GM18870 (cell line): Measurements from ENCODE around the gene LMBRD1.
"Not testable (repeated sequence)": the region's sequence is repeated elsewhere in the genome, so short reads cannot be mapped to it uniquely, and the experiment has no call there.

ENCODE experiments used
- ATAC-seq: cut with Tn5 transposase; IDR thresholded peaks from one replicate; pipeline ENCODE4 v1.9.1; 2021; ENCODE audit warnings: moderate library complexity; ENCODE audit not compliant: unreplicated experiment

The LMBRD1 gene

DNA sequence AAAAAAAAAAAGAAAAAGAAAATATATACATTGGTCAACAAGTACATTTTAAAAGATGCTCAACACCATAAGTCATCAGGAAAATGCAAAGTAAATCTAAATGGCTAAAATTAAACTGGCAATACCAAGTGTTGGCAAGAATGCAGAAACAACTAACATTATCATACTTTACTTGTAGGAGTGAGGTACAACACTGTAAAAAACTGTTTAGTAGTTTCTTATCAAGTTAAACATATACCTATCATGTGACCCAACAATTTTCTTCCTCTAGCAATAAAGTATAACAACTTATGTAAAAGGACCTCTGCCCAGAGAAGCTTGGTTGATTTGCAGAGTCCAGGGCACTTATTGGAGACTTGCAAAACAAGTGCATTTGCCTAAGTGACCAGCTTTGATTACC is 40.4 kb downstream of the LMBRD1 start:
- ATAC-seq: no peak

DNA sequence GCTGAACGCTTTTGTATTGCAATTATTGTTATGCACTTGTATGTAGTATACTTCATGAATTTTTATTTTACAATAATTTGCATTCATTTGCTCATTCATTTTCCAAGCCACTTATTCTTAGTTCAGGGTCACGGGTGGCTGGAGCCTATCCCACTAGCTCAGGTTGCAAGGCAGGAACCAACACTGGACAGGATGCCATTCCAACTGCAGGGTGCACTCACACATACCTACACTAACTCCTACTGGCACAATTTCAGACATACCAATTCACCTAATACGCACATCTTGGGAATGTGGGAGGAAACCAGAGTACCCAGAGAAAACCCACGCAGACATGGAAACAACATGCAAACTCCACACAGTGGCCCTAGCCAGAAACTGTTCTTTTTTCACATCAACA is 61.8 kb downstream of the LMBRD1 start:
- no peak for ATAC-seq

DNA sequence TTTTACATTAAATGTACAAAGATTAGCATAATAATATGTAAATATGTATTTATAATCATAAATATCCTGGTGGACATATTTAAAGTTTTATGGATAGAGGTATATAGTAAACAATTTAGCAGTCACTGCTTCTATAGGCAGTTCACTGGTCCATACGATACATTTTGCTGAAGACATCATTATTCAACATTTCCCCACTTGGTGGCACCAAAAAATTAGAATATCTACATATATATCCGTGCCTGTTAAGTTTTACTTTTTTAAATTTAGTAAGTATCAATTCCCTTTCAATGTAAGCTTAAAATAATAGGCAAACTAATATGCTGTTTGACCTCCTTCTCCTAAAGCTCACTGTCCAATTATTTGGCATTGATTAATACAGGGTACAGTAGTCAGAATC is 64.2 kb downstream of the LMBRD1 start:
- ATAC-seq: peak; percentile 78

- no peak for ATAC-seq
Measured at GRCh38 chr6:69732045-69732444, 64.8 kb downstream of the LMBRD1 start.

DNA sequence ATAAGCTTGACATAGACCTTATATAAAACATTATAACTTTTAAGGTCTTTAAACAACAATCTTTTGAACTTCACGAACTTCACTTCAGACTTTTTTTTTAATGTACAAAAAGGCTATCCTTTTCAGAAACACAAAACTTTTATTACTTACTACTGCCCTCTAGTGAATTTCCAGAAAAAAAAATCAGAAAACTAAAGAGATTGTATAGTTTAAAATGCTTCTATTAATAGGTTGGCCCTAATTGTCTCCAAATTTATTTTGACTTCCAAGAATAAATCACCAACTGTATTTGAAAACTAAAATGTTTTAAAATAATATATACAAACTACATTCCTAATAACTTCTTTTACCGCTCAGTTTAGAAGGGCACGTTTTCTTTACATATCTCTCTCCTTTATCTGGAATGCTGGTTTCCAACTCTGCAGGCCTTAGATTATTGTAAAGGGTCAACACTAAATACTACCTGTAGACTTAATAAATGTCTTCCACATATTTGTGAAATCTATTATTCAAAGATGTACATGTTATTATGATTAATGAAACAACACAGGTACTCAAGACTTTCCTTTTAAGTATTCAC is 66.8 kb downstream of the LMBRD1 start:
- no peak for ATAC-seq

DNA sequence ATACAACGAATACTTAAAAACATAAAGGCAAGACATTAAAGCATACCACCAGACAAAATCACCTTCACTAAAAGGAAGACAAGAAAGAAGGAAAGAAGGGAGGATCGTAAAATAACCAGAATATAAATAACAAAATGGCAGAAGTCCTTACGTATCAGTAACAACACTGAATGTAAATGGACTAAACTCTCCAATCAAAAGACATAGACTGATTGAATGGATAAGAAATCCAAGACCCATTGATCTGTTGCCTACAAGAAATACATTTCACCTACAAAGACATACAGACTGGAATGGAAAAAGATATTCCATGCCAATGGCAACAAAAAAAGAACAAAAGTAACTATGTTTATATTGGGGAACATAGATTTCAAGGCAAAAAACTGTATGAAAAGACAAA is 74.1 kb downstream of the LMBRD1 start:
- ATAC-seq: no peak

DNA sequence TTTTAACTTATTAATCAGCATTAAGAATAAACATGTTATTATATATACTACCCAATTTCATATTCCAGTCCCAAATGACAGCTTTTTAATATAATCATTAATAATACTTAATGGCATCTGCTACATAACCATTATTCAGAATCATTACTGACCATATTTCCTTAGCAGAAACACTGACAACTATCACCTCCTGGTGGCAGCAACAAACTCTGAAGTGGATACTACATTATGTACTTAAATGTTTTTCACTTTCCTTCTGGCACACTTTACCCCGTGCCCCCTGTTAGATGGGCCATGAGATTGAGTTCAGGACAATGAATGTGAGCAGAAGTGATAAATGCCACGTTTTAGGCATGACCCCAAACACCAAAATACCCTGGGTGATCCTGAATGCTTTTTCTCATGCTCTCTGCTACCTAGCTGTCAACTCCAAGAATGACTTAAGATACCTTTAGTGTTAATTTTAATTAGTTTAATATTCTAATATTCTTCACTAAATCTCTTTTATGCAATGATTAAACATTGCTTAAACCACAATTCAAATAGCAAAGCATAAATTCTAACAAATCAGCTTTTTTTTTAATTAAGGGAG is 77.1 kb downstream of the LMBRD1 start:
- peak; percentile 93 for ATAC-seq

GRCh38 chr6:69706724-69707123 is 90.1 kb downstream of the LMBRD1 start:
- no peak for ATAC-seq

- ATAC-seq: no peak
Measured at GRCh38 chr6:69705954-69706353, 90.9 kb downstream of the LMBRD1 start.

GRCh38 chr6:69704916-69705315 is 91.9 kb downstream of the LMBRD1 start:
- ATAC-seq: no peak

DNA sequence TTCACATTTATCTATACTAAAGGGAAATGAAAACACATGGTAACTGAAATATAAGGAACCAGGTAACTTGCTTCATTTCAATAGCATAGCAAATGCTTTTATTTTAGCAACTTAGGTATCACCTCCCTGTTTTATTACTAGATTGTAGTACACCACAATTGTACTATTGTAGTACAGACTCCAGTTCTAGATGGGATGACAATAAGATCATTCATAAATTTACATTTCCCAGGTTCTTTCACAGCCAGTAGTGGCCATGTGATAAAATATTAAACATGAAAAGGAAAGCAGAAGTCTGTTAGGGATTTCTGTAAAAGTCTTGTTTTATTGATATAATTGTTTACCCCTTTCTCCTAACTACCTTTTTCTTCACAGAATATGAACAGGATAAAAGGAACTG is 97.2 kb downstream of the LMBRD1 start:
- ATAC-seq: no peak

- ATAC-seq: peak; percentile 54
Measured at GRCh38 chr6:69696273-69696672, 100.5 kb downstream of the LMBRD1 start.

- ATAC-seq: no peak
Measured at GRCh38 chr6:69693762-69694161, 103.0 kb downstream of the LMBRD1 start.

DNA sequence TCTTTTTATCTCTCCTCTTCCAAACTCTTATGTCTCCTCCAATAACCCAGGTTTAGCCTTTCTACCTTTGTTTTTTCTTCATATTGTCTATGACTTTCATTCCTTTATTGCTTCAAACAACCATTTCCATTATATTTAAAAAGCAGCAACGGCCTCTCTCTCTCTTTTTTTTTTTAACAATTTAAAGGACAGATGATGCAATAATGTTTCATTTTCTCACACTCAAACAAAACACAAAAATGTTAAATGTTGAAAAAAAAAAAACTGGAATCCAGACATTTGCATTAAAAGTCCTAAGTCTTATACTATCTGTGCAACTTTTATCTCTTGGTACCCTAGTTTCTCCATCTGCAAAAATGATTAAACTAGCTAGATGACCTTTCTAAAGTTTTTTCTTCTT is 105.8 kb downstream of the LMBRD1 start:
- ATAC-seq: no peak

- no peak for ATAC-seq
Measured at GRCh38 chr6:69680302-69680701, 116.5 kb downstream of the LMBRD1 start.

DNA sequence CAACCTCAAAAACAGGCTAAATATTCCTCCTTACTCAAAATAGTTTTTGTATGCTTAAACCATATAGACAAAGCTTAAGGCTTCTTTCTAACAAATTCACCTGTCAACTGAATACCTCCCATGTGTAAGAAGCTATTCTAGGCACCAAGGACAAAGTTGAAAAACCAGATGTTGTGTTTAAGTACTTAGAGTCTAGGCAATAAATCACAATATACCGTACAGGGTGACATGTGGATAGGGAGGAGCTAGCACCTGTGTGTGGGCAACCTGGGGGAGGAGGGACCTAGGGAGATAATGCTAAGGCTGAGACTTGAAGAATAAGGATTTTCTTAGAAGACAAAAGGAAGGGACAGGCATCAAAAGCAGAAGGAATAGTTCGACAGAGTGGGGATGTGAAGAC is 123.5 kb downstream of the LMBRD1 start:
- no peak for ATAC-seq

DNA sequence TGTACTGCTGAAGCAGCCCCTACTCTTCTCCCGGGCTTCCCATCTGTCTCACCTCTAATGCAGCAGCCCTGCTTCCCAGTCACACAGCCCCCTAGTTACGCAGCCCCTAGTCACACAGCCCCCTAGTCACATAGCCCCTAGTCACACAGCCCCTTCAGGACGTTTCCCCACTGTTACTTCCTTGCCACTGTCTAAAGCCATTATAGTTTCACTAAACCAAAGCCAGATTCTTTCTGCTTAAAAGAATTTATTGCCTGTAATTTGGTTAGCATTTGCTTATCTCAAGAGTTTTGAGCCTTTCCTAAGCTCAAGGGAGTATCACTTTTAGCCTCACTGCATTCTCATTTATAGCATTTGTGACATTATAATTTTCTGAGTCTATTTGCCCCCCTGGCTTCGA is 127.9 kb downstream of the LMBRD1 start:
- ATAC-seq: no peak

- ATAC-seq: not testable (repeated sequence)
Measured at GRCh38 chr6:69666779-69667178, 130.0 kb downstream of the LMBRD1 start.

DNA sequence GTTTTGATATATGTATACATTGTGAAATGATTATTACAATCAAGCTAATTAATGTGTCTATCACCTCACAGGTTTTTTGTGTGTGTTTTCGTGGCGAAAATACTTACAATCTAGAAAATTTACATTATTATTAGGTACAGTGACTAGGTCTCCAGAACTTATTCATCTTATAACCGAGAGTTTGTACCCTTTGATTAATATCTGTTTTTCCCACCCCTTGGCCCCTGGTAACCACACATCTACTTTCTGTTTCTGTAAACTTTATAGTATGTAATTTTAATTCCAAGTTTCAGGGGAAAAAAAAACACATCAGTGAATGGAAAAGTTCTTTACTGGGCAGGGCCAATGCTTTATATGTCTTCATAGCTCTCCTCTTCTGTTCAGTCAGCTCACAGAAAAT is 131.4 kb downstream of the LMBRD1 start:
- ATAC-seq: no peak

- ATAC-seq: no peak
Measured at GRCh38 chr6:69664551-69664950, 132.3 kb downstream of the LMBRD1 start.

GRCh38 chr6:69663215-69663614 is 133.6 kb downstream of the LMBRD1 start:
- peak; percentile 41 for ATAC-seq

- ATAC-seq: no peak
Measured at GRCh38 chr6:69650703-69651102, 146.1 kb downstream of the LMBRD1 start.

DNA sequence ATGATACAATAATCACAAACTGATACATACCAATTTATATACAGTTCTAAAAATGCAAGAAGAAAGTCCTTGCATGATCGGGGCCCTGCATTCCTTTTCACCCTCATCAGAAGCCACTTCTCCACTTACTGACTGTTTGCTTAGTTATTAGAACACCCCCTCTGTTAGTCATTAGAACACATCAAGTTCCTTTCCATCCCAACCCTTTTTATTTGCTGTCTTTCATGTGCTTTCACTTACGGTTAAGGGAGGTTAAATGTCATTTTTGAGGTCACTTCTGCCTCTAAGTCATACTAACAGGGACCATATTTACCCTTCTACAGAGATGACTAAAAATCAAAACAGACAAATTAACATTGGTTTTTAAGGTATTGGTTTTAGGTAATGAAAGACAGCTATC is 149.1 kb downstream of the LMBRD1 start:
- ATAC-seq: no peak
